NCI-H748 treated with DMSO at 0.1 percent for 48 hours (cell line): ENCODE measurements around the gene ARHGEF26.

Source experiments
- DNase-seq: peaks from one replicate; lab custom pipeline; 2025; lab: John Stamatoyannopoulos, UW

The ARHGEF26 gene

DNA sequence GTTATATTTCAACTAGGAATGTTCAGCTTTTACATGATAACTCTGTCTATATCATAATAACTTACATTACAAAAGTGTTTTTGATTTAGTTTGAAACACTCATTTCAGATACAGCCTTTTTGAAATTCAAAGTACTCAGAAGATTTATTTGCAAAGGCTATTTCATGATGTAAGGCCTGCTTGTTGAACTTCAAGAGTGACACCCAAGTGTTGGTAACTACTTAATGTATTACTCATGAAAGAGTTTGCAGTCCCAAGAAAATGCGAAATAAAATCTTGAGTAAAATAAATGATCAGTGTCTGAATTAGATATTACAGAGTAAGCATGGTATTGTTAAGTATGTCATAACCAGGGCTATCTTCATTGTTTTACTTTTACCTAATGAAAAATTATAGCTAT lies 35.3 kb downstream of the ARHGEF26 start:
- DNase-seq: no peak

DNA sequence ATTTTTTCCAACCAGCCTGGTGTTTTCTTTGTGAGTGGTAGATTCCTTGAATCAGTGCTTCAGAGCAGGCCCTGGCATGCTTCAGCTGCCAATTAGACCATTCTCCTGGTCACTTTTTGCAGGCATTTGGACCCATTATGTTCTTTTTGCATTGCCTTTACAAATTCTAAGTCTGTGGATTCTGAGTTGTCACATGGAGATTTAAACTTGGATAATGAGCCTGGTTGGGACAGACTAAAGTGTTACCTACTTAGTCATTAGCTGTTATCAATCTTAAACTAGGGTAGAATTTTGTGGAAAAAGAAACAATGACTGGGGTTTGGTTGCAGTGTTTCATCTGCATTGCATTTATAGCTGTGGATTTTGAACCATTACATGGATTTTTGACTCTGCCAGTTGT lies 40.6 kb downstream of the ARHGEF26 start:
- no peak for DNase-seq

DNA sequence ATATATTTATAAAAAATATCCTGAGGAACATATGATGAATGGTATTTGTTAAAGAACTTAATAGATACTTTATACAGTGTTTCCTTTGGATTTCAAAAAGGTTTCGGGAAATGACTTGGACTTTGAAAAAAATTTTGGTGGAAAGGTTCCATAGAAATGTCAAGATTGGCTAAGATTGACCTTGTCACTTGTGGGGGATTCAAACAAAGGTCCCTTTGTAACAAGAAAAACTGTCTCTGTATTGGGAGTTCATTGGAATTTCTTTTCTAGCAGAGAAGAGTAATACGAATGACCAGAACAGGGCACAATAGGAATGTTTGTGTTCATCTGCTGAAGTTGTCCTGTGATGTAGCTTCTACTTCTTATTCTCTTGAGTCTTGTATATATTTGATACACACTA lies 43.2 kb downstream of the ARHGEF26 start:
- no peak for DNase-seq

DNA sequence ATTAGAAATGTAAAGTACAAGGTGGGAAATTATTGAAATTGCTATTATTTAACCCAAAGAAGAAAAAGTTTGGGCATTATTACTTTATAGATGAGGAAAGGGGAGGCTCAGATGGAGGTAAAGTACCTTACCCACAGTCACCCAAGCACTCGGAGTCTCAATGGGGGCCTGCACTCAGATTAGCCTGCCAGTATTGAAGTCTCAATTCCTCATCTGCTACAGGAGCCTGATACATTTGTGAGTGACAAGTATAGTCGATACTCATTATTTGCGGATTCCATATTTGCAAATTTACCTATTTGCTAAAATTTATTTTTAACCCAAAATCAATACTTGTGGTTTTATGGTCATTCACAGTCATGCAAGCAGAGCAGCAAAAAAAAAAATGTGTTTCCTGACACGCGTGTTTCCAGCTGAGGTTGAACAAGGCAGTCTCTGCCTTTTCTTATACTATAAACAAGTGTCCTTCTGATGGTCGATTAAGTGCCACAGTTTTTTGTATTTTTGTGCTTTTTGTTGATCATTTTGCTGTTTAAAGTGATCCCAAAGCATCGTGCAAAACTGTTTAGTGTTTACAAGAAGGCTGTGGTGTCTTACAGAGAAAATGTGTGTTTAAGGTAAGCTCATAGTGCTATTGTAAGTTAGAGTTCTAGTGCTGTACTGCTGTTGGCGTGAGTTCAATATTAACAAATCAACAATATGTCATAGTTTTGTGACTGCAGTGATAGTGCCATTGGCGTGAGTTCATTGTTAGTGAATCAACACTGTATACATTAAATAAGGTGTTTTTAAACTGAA lies 48.0 kb downstream of the ARHGEF26 start:
- no peak for DNase-seq

DNA sequence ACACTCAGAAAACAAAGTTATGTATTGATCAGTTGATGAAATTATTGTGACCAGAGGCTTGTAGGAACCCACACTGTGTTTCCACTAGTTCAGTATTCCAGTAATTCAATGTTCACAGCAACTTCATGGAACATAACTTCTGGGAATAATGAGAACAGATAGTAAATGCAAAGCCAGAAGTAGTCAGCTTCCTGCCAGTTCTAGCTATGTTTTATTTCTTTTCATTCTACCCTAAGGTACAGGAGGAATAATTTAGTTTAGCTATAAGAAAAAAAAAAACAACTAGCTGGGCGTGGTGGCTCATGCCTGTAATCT lies 48.6 kb downstream of the ARHGEF26 start:
- DNase-seq: no peak

DNA sequence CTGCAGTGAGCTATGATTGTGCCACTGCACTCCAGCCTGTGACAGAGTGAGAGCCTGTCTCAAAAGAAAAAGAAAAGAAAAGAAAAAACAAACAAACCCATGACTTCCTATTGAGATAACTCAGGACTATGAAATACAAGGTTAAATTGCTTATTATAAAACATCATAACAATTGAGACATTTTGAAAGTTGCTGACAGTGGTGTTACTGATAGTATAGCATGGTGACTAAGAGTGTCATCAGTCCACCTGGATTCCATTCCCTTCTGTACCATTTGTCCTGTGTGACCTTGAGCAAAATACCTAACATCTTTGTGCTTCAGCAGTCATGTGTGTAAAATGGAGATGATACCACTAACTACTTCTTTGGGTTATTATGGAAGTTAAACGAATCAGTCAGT lies 49.1 kb downstream of the ARHGEF26 start:
- no peak for DNase-seq

DNA sequence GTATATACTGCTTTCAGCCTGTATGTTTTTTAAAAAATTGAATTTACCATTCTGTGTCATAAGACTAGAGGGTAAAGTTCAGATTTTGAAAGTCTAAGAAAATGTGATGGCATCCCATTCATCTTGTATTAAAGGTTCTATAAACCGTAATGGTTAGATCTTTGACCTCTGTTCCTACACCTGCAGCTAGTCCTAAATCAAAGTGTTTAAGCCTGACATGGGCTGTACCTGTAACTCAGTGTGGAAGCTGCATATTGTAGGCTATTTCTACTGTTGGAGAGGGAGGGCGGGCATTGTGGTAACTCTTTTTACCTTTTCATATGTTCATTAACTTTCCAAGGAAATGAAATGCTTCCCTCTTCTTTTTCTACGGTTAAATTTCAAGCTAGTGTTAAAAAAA lies 53.9 kb downstream of the ARHGEF26 start:
- no peak for DNase-seq

DNA sequence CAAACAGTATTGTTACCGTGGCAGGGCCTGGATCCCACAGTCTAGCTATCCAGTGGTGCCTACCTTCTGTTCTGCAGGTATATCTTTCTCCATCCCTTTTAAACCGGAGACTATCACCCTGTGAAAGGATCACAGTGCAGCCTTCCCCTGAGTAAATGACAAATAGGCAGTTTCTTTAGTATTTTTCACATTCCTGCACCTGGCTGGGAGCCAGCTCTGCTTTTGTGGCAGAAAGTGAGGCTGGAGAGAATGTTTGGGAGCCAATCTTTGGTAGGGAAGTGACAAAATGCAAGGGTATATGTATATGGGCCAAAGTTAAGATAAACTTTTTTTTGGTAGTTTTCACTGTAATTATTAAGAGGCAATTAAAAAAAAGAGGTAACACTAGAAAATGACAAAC lies 54.8 kb downstream of the ARHGEF26 start:
- no peak for DNase-seq

DNA sequence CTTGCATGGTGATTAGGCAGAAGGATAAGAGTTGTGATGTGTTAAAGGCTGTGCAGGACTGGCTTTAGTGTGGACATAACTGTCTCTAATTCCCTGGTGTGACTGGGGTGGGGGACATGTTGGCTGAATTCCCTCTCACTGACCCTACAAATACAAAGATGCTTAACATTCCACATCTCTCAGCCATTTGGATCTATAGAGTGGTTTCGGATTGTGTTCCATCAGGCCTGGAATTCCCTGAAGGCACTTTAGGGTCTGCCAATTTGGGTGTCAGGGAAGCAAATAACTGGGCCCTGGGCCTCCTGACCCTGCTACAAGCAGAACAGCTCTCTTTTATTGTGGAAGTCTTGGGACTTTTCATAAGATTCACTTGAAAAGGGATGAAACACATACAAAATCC lies 56.2 kb downstream of the ARHGEF26 start:
- no peak for DNase-seq

DNA sequence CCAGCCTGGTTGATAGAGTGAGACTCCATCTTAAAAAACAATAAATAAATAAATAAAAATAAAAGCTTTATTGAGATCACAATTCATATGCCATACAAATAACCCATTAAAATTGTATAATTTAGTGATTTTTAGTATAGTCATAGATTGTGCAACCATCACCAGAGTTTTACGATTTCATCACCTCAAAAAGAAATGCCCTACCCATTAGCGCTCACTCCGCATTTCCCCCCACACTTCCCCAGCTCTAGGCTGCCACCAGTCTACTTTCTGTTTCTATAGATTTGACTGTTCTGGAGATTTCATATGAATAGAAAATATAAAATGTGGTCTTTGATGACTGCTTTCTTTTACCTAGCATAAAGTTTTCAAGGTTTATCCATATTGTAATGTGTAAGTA lies 57.0 kb downstream of the ARHGEF26 start:
- DNase-seq: no peak

DNA sequence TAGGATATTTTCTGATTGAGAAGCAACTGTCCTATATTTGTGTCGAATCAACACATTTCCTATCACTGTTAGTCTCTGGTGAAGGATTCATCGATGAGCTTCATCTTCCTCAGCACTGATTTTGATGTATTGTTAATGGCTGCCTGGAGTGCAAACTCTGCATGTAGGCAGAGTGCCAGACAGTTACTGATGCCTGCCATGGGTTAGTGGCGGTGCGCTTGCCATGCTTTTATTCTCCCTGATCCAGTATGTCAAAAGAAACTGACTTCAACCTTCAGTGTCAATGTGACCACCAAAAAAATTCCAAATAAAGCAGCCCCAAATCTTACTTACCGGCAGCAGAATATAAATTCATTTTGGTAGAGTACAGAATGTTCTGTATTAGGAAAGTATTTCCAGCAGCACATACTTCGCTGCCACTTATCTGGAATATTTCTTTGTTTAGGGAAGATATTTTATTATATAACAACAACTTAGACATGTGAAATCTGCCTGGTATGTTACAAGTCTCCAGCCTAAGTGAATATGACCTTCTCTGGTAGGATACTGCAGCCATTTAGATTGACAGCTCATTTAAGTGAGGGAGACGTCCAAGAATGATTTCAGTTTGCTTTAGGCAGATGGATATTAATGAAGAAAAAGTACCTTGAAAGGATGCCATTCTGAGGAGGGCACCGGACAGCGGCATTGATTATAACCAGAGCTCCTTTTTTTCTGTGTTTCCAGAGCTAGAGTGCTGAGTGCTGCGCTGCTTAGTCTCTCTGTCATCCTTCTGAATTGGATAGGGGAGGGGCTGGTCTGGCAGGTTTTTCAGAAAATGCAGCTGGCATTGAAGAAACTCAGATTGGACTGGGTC lies 59.9 kb downstream of the ARHGEF26 start:
- DNase-seq: peak; percentile 35

DNA sequence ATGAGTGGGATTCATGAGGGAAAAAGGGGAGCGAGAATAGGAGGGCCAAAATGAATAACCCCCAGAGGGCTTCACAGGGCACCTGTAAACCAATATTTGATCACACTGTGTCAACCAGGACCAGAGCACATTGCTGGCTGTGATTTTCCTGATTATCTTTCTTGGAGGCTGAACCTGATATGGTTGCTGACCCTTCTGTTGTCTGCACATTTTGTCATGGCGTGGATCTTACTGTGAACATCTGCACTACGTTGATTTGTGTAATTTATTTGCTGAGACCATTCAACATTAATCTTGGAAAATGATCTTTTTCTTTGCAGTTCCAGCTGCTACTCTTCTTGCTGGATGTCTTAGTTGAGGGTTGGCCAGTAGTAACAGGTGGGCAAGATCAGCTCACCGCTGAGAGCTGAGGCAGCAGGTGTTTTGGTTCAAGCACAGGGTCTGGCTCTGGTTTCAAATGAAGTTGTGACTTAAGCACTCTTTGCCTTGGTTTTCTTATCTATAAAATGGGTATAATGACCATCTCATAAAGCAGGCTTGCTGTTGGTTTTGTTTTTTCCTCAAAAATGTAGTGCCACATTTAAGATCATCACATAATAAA lies 61.2 kb downstream of the ARHGEF26 start:
- peak; percentile 32 for DNase-seq

DNA sequence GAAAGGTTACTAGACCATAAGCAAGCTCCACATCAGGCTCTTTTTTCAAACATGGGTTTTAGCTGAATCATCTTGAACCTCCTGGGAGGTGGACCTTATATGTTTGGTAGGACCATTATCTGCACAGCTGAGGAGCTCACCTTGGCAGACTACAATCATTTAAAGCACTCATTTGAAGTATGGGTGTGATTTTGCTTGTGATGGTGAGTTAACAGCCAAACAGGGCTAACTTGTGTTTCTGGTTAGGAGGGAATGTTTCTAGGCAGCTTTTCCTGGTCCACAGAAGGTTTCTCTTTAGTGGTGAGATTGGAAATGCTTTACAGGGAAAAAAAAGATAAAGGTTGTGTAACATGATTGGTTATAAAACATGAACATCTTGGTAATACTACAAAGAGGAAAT lies 61.8 kb downstream of the ARHGEF26 start:
- no peak for DNase-seq

DNA sequence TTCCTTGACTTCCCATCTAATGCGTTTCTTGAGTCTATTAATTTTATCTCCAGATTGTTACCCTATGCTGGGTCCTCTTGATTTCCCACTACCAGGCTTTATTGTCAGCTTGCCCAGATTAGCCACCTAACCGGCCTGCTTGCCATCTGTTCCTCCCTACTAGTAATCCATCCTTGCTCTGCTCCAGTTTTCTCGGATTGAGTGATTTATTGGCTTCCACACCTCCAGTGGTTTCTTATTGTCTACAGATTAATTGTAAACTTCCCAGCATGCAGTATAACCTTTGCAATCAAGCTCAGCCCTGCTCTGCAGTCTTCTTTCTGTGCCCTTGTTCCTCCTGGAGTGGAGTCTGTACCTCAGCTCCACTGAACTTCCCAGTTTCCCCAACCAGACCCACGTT lies 63.4 kb downstream of the ARHGEF26 start:
- DNase-seq: no peak

DNA sequence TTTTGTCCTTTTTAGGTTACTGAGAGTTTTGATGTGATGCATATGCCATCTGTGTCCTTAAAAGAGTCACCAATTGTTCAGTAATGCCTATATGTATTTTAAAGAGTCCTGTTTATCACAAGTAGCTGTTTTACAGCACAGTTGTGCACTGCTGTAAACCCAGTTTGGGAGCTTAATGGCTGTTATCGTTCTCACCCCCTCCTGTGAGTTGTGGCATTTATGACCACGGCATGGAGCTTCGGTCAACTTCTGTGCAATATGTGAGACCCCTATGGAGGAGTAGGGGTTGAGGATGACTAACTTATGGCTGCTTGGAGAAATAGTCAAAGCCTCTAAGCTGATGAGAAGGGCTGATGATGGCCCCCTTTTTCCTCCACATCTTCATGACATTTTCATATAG lies 67.2 kb downstream of the ARHGEF26 start:
- DNase-seq: no peak

DNA sequence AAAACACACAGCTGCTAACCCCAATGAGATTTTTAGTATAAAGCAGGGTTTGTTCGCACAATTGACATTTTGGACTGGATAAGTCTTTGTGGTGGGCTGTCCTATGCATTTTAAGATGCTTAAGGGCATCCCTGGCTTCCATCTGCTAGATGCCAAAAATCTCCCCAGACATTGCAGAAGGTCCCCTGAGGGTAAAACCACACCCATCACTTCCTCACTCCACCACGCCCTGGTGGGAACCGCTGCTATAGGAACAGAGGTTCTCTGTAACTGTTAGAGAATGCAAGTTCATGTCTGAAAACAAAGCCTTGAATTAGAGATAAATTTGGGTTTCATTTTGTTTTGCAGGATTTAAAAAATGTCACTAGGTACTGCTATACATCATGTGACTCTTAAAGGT lies 67.7 kb downstream of the ARHGEF26 start:
- DNase-seq: no peak

DNA sequence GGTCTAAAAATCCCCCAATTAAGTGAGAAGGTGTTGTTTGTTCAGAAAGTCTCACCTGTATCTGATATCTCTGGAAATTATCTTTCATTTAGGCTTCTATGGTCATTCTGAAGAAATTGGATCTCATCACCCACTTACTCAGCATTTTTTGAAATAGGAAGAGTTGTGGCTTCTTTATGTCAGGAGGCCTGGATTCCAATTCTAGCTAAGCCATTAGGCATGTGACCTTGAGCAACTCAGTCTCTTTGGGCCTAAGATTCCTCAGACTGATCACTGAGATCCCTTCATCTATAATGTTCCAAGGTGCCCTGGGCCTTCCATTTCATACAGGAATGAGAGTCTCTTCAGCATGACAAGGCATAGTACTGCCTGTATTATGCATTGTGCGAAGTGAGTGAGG lies 70.3 kb downstream of the ARHGEF26 start:
- DNase-seq: no peak

DNA sequence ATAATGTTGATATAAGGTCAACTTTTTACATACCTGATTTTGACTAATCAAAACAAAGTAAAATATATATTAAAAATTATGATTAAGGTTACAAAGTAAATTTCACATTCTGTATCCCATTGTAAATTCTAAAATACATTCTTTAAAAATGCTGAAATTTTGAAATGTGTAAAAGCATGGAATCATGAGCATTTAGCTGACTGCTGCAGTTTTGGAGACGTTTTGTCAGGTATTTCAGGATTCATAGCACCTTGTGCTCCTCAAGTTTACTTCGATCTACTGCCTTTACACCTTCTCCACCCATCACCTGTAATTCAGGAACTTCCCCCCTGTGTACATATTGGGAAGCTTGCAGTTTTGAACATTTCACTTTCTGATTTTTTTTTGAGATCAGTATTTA lies 71.0 kb downstream of the ARHGEF26 start:
- DNase-seq: no peak

DNA sequence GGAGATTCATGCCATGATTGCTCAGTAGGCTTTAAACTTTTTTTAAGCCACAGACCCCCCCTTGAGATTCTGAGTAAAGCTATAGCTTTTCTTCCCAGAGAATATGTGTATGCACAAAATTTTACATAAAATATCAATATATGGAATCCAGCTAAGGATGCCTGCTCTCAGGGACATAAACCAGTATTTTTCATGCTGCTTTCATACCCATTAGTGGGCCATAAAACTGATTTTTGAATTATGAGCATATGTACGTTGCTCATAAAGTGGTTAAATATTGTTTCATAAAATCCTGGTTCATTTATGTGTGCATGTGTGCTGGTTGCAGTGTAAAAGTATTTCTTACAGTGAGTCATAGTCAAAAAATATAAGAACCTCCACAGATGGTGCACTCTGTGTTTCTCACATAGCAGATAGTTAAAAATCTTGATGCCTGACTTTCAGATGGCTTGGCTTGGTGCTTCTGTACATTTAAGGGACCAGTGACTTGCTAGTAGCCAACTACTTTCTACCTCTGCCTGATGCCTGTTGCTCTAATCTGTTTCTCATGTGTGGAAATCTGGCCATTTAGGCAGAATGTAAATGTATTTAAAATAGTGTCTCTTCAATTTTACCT lies 71.9 kb downstream of the ARHGEF26 start:
- no peak for DNase-seq

DNA sequence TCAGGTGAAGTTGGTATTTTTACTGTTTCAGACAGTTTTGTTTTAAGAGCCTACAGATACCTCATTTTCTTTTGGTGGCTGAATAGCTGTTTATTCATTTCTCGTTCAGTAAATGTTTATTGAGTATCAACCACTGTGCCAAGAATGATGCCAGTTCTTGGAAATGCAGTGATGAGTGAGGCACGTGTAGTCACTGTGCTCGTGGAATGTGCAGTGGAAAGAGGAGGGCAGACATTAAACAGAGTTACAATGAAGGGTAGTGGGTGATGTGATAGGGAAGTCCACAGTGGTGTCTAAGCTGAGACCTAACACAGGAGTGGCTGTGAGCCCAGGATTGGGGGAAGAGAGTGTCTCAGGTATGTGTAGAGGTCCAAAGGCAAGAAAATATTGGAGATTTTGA lies 73.7 kb downstream of the ARHGEF26 start:
- DNase-seq: no peak

DNA sequence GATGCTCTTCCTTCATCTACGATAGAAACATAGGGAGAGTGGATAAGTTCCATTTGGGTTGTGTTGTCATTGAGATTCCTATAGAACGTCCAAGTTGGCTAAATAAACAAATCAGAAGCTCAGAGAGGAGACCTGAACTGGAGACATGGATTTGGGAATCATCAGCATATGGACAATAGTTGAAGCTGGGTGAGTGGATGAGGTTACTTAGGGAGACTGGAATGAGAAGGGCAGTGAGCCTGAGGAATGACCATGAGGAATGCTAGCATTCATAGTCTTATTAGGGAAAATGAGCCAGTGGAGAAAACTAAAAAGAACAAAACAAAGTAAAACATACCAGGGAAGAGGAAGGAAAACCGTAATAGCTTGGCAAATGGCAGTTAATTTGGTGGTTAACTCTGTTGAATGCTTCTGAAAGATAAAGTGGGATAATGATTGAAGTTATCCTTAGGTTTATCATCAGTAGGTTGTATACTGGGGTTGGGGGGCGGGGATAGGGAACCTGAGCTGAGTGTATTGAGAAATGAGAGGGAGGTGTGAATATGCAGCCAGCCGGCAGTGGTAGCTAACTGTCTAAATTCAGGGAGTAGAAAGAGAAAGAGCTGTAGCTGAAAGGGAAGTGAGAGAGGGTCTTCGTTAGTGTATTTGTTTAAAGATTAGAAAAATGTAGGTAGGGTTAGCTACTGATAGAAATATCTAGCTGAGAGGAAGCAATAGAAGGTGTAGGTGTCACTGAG lies 74.6 kb downstream of the ARHGEF26 start:
- DNase-seq: no peak

DNA sequence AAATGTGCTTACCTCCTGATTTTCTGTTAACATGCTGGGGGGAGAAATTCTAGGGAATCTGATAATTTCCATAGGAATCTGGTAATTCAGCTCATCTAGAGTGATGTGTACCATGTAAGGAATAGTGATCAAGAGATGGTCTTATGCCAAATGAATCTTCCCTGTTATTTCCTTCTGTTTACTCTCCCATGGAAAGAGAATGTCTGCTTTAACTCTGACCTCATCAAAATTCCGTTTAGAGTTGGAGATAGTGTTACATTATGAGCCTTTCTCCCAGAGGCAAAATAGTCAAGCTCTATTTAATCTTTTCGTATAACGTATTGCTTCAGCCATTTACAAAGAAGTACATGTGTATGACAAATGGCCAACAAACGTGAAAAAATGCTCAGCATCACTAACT lies 76.6 kb downstream of the ARHGEF26 start:
- DNase-seq: no peak
